Stimulated activated effector memory CD8-positive, alpha-beta T cell treated with anti-CD3 and anti-CD28 coated beads, Interleukin-12 subunit alpha, Interleukin-12 subunit beta, amount 100 ng/mL, for 72 hours (primary cell): ENCODE data around the gene AHCY.
"Not testable (repeated sequence)": the region's sequence is repeated elsewhere in the genome, so short reads cannot be mapped to it uniquely, and the experiment has no call there.

Experiments
- ATAC-seq: fragments of 150-1000 bp; cut with Tn5 transposase; 2 replicates; pipeline ENCODE4 v1.10.0; 2021
- DNase-seq, 2 donors: peaks; one replicate each; pipeline ENCODE4 v3.0.0; 2021 to 2022; ENCODE audit warnings: low spot score in 2 of 2
- H3K27ac Mint-ChIP-seq: one replicate; pipeline ENCODE4 v1.8.0; 2022; ENCODE audit warnings: mild to moderate bottlenecking, mixed read lengths
- H3K36me3 Mint-ChIP-seq: one replicate; pipeline ENCODE4 v1.8.0; 2022; ENCODE audit warnings: mild to moderate bottlenecking, mixed read lengths
- H3K4me1 Mint-ChIP-seq: one replicate; pipeline ENCODE4 v1.8.0; 2022; ENCODE audit warnings: mixed read lengths
- H3K4me3 Mint-ChIP-seq: one replicate; pipeline ENCODE4 v1.8.0; 2022; ENCODE audit warnings: mild to moderate bottlenecking, mixed read lengths
- H3K9me3 Mint-ChIP-seq: one replicate; pipeline ENCODE4 v1.8.0; 2022; ENCODE audit warnings: mixed read lengths

The AHCY gene

GRCh38 chr20:34262488-34263288, 40.5 kb downstream of the AHCY start:
- Mint-ChIP-seq H3K4me3 (no peak overlapping the region), H3K36me3 (no peaks in the 10 kb centered on the region), H3K27ac (no peak overlapping the region), H3K4me1 (no peaks in the 10 kb centered on the region), H3K9me3 (no peaks in the 10 kb centered on the region)
- DNase-seq (no peak), ATAC-seq (no peak)

GRCh38 chr20:34260208-34260942, 42.8 kb downstream of the AHCY start:
- ATAC-seq (no peak), DNase-seq (no peak)
- no peak overlapping the region for H3K4me3 Mint-ChIP-seq
- no peaks in the 10 kb centered on the region for H3K36me3 Mint-ChIP-seq
- no peaks in the 10 kb centered on the region for H3K9me3 Mint-ChIP-seq
- no peak overlapping the region for H3K27ac Mint-ChIP-seq
- no peaks in the 10 kb centered on the region for H3K4me1 Mint-ChIP-seq

GRCh38 chr20:34256629-34257124, 46.5 kb downstream of the AHCY start:
- ATAC-seq (no peak), DNase-seq (no peak)
- no peak overlapping the region for H3K27ac Mint-ChIP-seq
- H3K4me3 Mint-ChIP-seq = no peak overlapping the region
- H3K4me1 Mint-ChIP-seq = no peaks in the 10 kb centered on the region
- H3K36me3 Mint-ChIP-seq = no peaks in the 10 kb centered on the region
- no peaks in the 10 kb centered on the region for H3K9me3 Mint-ChIP-seq

- Mint-ChIP-seq H3K36me3 (no peaks in the 10 kb centered on the region), H3K4me1 (peaks cover 2% of the 10 kb centered on the region), H3K4me3 (no peak overlapping the region), H3K27ac (no peak overlapping the region), H3K9me3 (no peaks in the 10 kb centered on the region)
- ATAC-seq (no peak), DNase-seq (no peak)
Observed at GRCh38 chr20:34254979-34255378, 48.2 kb downstream of the AHCY start.

GRCh38 chr20:34252431-34253086, 50.6 kb downstream of the AHCY start:
- not testable (repeated sequence) for H3K9me3 Mint-ChIP-seq, DNase-seq, ATAC-seq, H3K36me3 Mint-ChIP-seq, H3K4me3 Mint-ChIP-seq, H3K27ac Mint-ChIP-seq
- peaks cover 11% of the 10 kb centered on the region for H3K4me1 Mint-ChIP-seq

- H3K27ac Mint-ChIP-seq = no peak overlapping the region
- ATAC-seq = no peak
- H3K4me3 Mint-ChIP-seq = no peak overlapping the region
- H3K36me3 Mint-ChIP-seq = no peaks in the 10 kb centered on the region
- H3K4me1 Mint-ChIP-seq = peaks cover 11% of the 10 kb centered on the region
- no peak for DNase-seq
- H3K9me3 Mint-ChIP-seq = no peaks in the 10 kb centered on the region
Observed at GRCh38 chr20:34251619-34252018, 51.5 kb downstream of the AHCY start.

- no peak for DNase-seq
- H3K9me3 Mint-ChIP-seq = no peaks in the 10 kb centered on the region
- peaks cover 11% of the 10 kb centered on the region for H3K4me1 Mint-ChIP-seq
- no peak overlapping the region for H3K27ac Mint-ChIP-seq
- no peak overlapping the region for H3K4me3 Mint-ChIP-seq
- no peak for ATAC-seq
- H3K36me3 Mint-ChIP-seq = no peaks in the 10 kb centered on the region
Observed at GRCh38 chr20:34250005-34250404, 53.1 kb downstream of the AHCY start.

GRCh38 chr20:34249291-34249690, 53.9 kb downstream of the AHCY start:
- Mint-ChIP-seq H3K4me3 (no peak overlapping the region), H3K27ac (no peak overlapping the region), H3K36me3 (no peaks in the 10 kb centered on the region), H3K9me3 (no peaks in the 10 kb centered on the region), H3K4me1 (peaks cover 11% of the 10 kb centered on the region)
- ATAC-seq (peak; percentile 97), DNase-seq (no peak)

- peaks cover 11% of the 10 kb centered on the region for H3K4me1 Mint-ChIP-seq
- no peak overlapping the region for H3K4me3 Mint-ChIP-seq
- no peaks in the 10 kb centered on the region for H3K9me3 Mint-ChIP-seq
- H3K27ac Mint-ChIP-seq = no peak overlapping the region
- ATAC-seq (no peak), DNase-seq (no peak)
- no peaks in the 10 kb centered on the region for H3K36me3 Mint-ChIP-seq
Observed at GRCh38 chr20:34246126-34246626, 57.0 kb downstream of the AHCY start.

GRCh38 chr20:34243377-34243776, 59.8 kb downstream of the AHCY start:
- no peak overlapping the region for H3K27ac Mint-ChIP-seq
- H3K4me1 Mint-ChIP-seq = no peaks in the 10 kb centered on the region
- no peaks in the 10 kb centered on the region for H3K36me3 Mint-ChIP-seq
- peaks cover 4% of the 10 kb centered on the region for H3K9me3 Mint-ChIP-seq
- no peak for DNase-seq
- H3K4me3 Mint-ChIP-seq = no peak overlapping the region
- ATAC-seq = no peak

GRCh38 chr20:34242879-34243278, 60.3 kb downstream of the AHCY start:
- Mint-ChIP-seq H3K9me3 (peaks cover 9% of the 10 kb centered on the region), H3K4me3 (no peak overlapping the region), H3K27ac (no peak overlapping the region), H3K4me1 (no peaks in the 10 kb centered on the region), H3K36me3 (no peaks in the 10 kb centered on the region)
- no peak for DNase-seq
- ATAC-seq = no peak

- not testable (repeated sequence) for H3K4me3 Mint-ChIP-seq
Observed at GRCh38 chr20:34242015-34242414, 61.1 kb downstream of the AHCY start.

GRCh38 chr20:34240693-34241615, 62.2 kb downstream of the AHCY start, which contains the start of gene ASIP:
ASIP (plus strand) TSS chr20:34241423; CDS start chr20:34260375, 18,952 bp downstream.
- Mint-ChIP-seq H3K36me3 (no peaks in the 10 kb centered on the region), H3K27ac (no peak within 1 kb of the TSS), H3K4me1 (no peaks in the 10 kb centered on the region), H3K9me3 (peaks cover 10% of the 10 kb centered on the region), H3K4me3 (no peak within 1 kb of the TSS)
- ATAC-seq = no peak
- no peak for DNase-seq

More at GRCh38 chr20:34242015-34242414, 61.1 kb downstream of the AHCY start:
- not testable (repeated sequence) for ATAC-seq, H3K9me3 Mint-ChIP-seq, DNase-seq, H3K27ac Mint-ChIP-seq, H3K36me3 Mint-ChIP-seq, H3K4me1 Mint-ChIP-seq

GRCh38 chr20:34240121-34240520, 63.0 kb downstream of the AHCY start:
- DNase-seq = no peak
- Mint-ChIP-seq H3K36me3 (no peaks in the 10 kb centered on the region), H3K27ac (no peak overlapping the region), H3K4me3 (no peak overlapping the region), H3K9me3 (peaks cover 10% of the 10 kb centered on the region), H3K4me1 (no peaks in the 10 kb centered on the region)
- no peak for ATAC-seq
